ENCODE results near the gene SH3BGRL3.
"Not testable (repeated sequence)": the region's sequence is repeated elsewhere in the genome, so short reads cannot be mapped to it uniquely, and the experiment has no call there.

SH3BGRL3 gene

GRCh38 chr1:26279456-26280332 is at the start of gene SH3BGRL3:
TSS of gene SH3BGRL3 (plus strand) at chr1:26280086. CDS start at chr1:26280156, 70 bp downstream.
- peak; percentile 92 for DNase-seq

GRCh38 chr1:26230682-26231081 is 49.2 kb upstream of the SH3BGRL3 start:
- DNase-seq, result not testable (repeated sequence)

GRCh38 chr1:26233903-26234643 is 45.8 kb upstream of the SH3BGRL3 start, which contains the start of gene CEP85:
TSS of gene CEP85 (plus strand) at chr1:26234200. CDS start at chr1:26239784, 5,584 bp downstream.
- DNase-seq, result peak; percentile 96

DNA sequence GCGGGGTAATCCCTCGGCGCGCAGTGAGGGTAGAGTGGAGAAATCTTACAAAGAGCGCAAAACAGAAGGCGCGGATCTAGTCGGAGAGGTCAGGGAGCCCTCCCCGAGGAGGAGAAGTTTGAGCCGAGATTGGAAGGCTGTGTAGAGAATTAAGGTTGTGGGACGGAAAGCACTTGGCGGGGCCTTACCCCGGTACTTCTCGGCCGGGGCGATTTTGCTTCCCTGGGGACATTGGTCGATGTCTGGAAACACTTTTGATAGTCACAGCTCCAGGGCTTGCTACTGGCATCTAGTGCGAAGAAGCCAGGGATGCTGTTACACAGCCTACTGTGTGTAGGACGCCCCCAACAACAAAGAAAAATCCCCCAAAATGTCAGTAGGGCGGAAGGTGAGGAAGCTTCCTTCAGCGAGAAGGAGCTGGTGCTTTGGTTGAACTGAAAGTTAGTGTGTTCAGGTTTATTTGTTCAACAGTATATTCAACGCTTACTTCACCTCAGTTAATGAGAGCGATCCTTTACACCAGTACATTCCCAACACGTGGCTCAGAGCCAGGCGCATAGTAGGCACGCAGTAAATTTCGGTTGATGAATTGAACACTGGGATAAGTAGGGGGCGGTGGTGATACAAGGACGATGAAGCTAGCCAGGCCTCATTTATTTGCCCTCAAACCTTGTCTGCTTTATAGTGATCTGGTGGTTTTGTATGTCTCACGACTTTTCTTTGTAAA is 45.1 kb upstream of the SH3BGRL3 start:
- DNase-seq, result no peak

DNA sequence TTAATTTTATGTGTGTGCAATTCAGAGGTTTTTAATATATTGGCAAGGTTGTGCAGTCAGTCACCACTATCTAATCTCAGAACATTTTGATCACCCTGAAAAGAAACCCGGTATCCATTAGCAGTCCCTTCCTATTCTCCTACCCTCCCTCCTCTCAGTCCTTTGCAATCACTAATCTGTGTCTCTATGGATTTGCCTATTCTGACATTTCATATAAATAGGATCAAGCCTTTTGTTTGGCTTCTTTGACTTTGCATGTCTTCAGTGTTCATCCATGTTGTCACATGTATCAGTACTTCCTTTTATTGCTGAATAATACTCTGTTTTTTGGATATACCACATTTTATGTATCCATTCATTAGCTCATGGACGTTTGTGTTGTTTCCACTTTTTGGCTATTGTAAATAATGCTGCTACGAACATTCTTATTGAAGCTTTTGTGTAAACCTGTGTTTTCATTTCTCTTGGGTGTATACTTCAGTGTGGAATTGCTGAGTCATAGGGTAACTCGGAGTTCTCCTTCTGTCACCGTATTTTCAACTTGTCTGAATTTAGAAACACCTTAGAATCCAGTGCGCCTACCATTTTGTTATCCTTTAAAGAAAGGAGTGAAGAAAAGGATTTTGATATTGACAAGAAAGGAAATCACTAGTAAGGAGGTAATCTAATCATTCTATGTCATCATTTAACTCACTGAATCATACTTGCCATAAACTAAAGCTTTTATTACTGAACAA is 42.5 kb upstream of the SH3BGRL3 start:
- DNase-seq, result no peak

GRCh38 chr1:26239936-26240335 is 40.0 kb upstream of the SH3BGRL3 start:
- DNase-seq, result no peak

DNA sequence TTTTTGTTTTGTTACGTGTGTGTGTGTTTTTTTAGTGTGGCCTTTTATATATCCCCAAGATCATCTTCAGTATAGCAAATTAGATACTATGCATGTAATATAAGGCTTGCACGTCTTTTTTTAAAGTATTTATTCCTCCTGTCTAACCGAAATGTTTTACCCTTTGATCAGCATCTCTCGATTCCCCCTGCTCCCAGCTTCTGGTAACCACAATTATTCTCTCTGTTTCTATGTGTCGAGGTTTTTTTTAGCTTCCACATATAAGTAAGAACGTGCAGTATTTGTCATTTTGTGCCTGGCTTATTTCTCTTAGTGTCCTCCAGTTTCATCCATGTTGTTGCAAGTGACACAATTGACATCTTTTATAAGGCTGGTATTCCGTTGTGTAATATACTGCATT is 27.2 kb upstream of the SH3BGRL3 start:
- DNase-seq, result no peak

DNA sequence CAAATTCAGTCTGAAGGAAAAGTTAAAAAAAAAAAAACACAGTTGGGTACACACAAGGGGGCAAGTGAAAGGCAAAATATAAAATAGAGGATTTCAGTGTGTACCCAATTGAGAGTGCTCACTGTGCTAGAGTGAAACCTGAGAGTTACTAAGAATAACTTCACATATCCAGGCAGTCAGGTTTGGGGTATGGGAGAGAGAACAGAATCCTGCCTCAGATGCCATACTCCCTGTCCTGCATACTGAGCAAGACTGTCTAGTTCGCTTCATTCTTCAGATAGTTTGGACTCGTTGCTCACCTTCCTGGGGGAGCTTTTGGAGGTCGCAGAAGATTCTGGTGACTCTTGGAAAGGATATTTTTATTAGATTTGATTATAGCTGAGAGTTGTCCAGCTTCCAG is 25.5 kb upstream of the SH3BGRL3 start:
- DNase-seq, result no peak

- DNase-seq, result no peak
These were observed 22.7 kb upstream of the SH3BGRL3 start for GRCh38 chr1:26257222-26257621.

DNA sequence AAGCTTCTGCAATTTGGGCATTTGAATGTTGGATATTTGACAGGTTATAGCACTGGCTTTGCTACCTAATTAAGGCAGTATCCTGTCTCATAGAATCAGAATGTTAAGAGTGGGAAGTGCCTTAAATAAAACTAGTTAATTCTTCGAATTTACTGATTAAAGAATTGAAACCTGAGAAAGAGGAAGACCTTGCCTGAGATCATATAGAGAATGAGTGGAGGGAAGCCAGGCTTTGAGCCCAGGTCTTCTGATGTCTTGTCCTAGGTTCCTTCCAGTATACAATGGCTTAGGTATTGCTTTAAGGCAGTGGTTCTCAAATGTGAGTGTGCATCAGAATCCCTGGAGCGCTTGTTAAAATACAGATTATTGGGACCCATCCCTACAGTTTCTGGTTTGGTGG is 20.9 kb upstream of the SH3BGRL3 start:
- no peak for DNase-seq

DNA sequence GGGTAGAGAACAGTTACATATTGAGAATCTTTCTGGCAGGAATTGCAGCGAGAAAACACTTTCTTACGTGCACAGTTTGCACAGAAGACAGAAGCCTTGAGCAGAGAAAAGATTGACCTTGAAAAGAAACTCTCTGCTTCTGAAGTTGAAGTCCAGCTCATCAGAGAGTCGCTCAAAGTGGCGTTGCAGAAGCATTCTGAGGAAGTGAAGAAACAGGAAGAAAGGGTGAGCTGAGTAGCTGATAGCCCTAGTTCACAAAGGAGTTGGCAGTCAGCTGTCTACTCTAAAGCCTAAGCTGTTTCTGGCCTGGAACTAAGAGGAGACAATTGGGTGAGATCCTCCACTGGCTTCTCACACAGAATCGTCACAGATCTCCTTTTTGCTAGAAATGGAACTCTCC is 20.3 kb upstream of the SH3BGRL3 start:
- DNase-seq, result no peak

DNA sequence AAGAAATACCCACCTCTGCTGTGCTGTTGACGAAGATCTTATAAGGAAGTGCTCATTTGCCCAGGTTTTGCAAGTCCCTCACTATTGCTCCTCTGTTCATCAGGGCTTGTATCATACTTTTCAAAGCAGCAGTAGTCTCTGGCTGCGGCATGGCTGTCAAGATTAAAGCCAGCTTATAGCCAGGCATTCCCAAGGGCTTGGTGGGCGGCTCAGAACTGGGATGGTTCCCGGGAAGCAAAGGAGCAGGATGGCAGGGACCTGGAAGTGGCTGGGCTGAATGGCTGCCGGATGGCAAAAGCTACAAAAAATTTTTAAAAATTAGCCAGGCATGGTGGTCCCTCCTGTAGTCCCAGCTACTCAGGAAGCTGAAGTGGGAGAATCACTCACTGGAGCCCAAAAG is 16.7 kb upstream of the SH3BGRL3 start:
- no peak for DNase-seq

GRCh38 chr1:26265405-26265804 is 14.5 kb upstream of the SH3BGRL3 start:
- DNase-seq, result no peak

- DNase-seq, result no peak
These were observed 11.3 kb upstream of the SH3BGRL3 start for GRCh38 chr1:26268290-26269197.

GRCh38 chr1:26269198-26269550 is 10.7 kb upstream of the SH3BGRL3 start:
- no peak for DNase-seq

DNA sequence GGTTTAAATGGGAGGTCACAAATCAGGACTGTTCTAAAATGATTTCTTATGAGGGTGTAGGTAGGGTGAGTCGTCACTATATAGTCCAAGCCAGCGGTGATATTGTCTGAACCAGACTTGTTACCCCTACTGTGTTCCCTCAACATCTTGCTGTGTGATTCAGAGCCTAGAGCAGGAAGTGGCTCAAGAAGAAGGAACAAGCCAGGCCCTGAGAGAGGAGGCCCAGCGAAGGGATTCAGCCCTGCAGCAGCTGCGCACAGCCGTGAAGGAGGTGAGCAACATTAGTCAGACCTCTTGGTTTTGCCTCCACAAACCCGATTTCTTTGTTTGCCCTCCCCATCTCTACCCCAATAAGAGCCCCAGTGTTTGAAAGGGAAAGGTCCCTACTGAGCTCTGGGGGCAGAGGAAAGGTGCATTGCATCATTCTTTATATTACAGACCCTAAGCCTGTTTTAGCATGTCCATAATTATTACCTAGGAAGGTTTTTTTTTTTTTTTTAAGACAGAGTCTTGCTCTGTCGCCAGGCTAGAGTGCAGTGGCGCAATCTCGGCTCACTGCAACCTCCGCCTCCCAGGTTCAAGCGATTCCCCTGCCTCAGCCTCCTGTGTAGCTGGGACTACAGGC is 5.0 kb upstream of the SH3BGRL3 start:
- DNase-seq, result no peak

- no peak for DNase-seq
These were observed 4.1 kb upstream of the SH3BGRL3 start for GRCh38 chr1:26275580-26276431.

DNA sequence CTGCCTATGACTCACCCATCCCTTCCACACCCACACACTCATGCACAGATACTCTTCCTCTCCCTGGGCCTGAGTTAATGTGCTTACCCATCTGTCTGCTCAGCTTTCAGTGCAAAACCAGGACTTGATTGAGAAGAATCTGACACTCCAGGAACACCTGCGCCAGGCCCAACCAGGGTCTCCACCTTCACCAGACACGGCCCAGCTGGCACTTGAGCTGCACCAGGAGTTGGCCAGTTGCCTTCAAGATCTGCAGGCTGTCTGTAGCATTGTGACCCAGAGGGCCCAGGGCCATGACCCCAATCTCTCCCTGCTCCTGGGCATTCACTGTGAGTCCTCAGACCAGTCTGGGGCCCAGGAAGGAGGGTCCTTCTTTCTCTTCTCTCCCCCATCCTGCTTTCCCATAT is 3.5 kb upstream of the SH3BGRL3 start:
- no peak for DNase-seq

DNA sequence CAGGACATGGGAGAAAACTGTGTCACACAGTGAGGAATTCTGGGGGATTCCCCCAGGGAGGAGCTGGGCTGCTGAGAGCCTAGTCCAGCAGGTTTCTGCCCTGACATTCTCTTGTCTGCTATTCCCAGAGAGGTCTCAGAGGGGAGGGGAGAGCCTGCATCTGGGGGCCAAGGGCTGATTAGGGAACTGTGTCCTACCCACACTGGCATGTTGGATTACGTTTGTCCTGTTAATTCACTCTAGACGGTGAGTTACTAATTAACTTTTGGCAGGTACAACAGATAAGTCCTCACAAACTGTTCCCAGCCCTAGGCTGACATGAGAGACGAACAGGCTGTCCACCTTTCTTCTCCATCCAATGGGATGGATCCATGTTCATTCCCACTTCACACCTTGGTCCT is 2.6 kb upstream of the SH3BGRL3 start:
- no peak for DNase-seq

DNA sequence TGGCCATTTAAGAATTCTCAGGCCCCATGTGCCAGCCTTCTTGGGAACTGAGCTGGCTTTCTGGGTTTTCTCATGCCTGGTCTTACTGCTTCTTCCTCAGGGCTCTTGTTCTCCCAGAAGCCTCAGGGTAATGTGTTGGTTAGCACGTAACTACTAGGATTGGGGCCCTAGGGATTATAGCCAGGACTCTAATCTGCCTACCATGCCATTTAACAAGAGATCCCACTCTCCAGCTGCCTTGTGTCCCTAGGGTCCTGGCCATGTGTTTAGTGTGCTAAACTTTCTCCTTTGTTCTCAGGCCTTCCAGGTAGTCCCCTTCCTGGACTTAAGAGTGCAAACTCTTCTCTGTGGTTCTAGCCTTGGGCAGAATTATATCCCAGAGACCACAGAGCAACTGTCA is 2.2 kb upstream of the SH3BGRL3 start:
- DNase-seq, result no peak

All from NCI-H2171 (cell line).